ENCODE measurements around the gene BTG1.

DNA sequence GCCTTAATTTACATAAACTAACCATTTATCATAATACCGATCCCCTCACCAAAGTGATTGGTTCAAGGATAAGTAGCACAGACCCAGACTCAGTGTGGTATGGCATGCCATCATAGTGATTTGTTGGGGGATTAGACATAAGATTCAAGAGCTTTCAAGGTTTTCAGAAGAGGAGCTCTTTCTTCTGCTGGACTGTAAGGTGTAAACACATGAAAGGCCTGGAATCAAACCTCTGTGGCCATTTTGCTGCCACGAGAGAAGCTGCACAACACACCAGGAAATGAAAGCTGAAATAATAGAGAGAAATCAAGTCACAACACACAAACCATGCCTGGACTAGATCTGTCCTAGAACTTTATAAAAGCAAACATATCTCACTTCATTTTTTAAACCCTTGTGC lies 30.8 kb downstream of the BTG1 start:
- no peak for TF ChIP-seq POLR2A (IDR thresholded peaks at IDR 0.05; ENCODE audit: low read length)
- no peak for TF ChIP-seq GATA1 (IDR thresholded peaks at IDR 0.05; ENCODE audit: low read depth, low read length)

Data from erythroblast (primary cell).